GM23338 (cell line): ENCODE data around the gene DCAF6. TPM values are rescaled to one million over a fixed set of nuclear protein-coding genes. Genes with fewer than 3 reads are reported as not detected.

Source experiments
- ATAC-seq: fragments of 200-7000 bp; cut with Tn5 transposase; 3 replicates; pipeline ENCODE4 v1.9.1; 2020
- DNase-seq: peaks from one replicate; pipeline ENCODE4 v3.0.0-alpha.2; 2015; ENCODE audit warnings: low spot score
- H2AFZ ChIP-seq: fragments of 200-600 bp; sonication (generic); 2 replicates; pipeline ENCODE4 v1.8.0; 2016; ENCODE audit warnings: antibody characterized with exemption, mild to moderate bottlenecking, moderate library complexity
- H3F3A ChIP-seq: fragments of 200-600 bp; sonication (generic); replicated peaks from 2 replicates; pipeline ENCODE4 v1.8.0; 2017; ENCODE audit warnings: antibody characterized with exemption, mixed run types, low read depth
- H3K27ac ChIP-seq: fragments of 200-600 bp; sonication (generic); 2 replicates; pipeline ENCODE4 v1.6.1; 2016; ENCODE audit warnings: low read depth
- H3K27me3 ChIP-seq: fragments of 200-600 bp; sonication (generic); 2 replicates; pipeline ENCODE4 v1.8.0; 2016; ENCODE audit warnings: mild to moderate bottlenecking, mixed run types, moderate library complexity; ENCODE audit not compliant: insufficient read depth
- H3K36me3 ChIP-seq: fragments of 200-600 bp; sonication (generic); 2 replicates; pipeline ENCODE4 v1.8.0; 2016; ENCODE audit warnings: mild to moderate bottlenecking; ENCODE audit not compliant: insufficient read depth
- H3K4me1 ChIP-seq: fragments of 200-600 bp; sonication (generic); 2 replicates; pipeline ENCODE4 v1.8.0; 2016; ENCODE audit warnings: mild to moderate bottlenecking, moderate library complexity; ENCODE audit not compliant: insufficient read depth
- H3K4me2 ChIP-seq: fragments of 200-600 bp; sonication (generic); 2 replicates; pipeline ENCODE4 v1.7.1; 2017; ENCODE audit warnings: mixed run types
- H3K4me3 ChIP-seq: fragments of 200-600 bp; sonication (generic); 2 replicates; pipeline ENCODE4 v1.6.1; 2016; ENCODE audit warnings: mixed run types
- H3K79me2 ChIP-seq: fragments of 200-600 bp; sonication (generic); replicated peaks from 2 replicates; pipeline ENCODE4 v1.8.0; 2017; ENCODE audit warnings: mild to moderate bottlenecking; ENCODE audit not compliant: insufficient read depth
- H3K9me2 ChIP-seq: fragments of 200-600 bp; sonication (generic); 2 replicates; pipeline ENCODE4 v1.8.0; 2017; ENCODE audit not compliant: insufficient read depth
- H4K20me1 ChIP-seq: fragments of 200-600 bp; sonication (generic); replicated peaks from 2 replicates; pipeline ENCODE4 v1.8.0; 2017; ENCODE audit warnings: mild to moderate bottlenecking; ENCODE audit not compliant: insufficient read depth
- H3K27ac Mint-ChIP-seq: 2 replicates; pipeline ENCODE4 v1.8.0; 2020; ENCODE audit warnings: inconsistent platforms, mild to moderate bottlenecking, moderate library complexity, mixed read lengths
- H3K27me3 Mint-ChIP-seq: 3 replicates; pipeline ENCODE4 v1.8.0; 2022; ENCODE audit warnings: low read depth, mild to moderate bottlenecking, moderate library complexity, mixed read lengths, inconsistent platforms; ENCODE audit not compliant: insufficient read depth, poor library complexity
- H3K36me3 Mint-ChIP-seq: 3 replicates; pipeline ENCODE4 v1.8.0; 2021; ENCODE audit warnings: low read depth, mild to moderate bottlenecking, inconsistent platforms, moderate library complexity, mixed read lengths
- H3K4me1 Mint-ChIP-seq: 3 replicates; pipeline ENCODE4 v1.8.0; 2020; ENCODE audit warnings: mild to moderate bottlenecking, inconsistent platforms, mixed read lengths
- H3K4me3 Mint-ChIP-seq: 3 replicates; pipeline ENCODE4 v1.8.0; 2021; ENCODE audit warnings: moderate library complexity, mild to moderate bottlenecking, inconsistent platforms, mixed read lengths
- H3K9me3 Mint-ChIP-seq: 3 replicates; pipeline ENCODE4 v1.8.0; 2020; ENCODE audit warnings: moderate library complexity, mild to moderate bottlenecking, inconsistent platforms, mixed read lengths
- CREB1 ChIP-seq: fragments of 250-450 bp; sonication (Bioruptor Pico); IDR thresholded peaks from 2 replicates; pipeline ENCODE4 v1.5.0; 2020; ENCODE audit warnings: low read depth, mild to moderate bottlenecking, moderate library complexity
- EZH2 ChIP-seq: fragments of 200-600 bp; sonication (generic); IDR thresholded peaks from one replicate; pipeline ENCODE4 v1.8.0; 2017; ENCODE audit warnings: antibody characterized with exemption, mild to moderate bottlenecking, low read depth; ENCODE audit not compliant: unreplicated experiment
- EZH2phosphoT487 ChIP-seq: fragments of 200-600 bp; sonication (generic); IDR thresholded peaks from one replicate; pipeline ENCODE4 v1.8.1; 2018; ENCODE audit warnings: antibody characterized with exemption; ENCODE audit not compliant: unreplicated experiment
- JUNB ChIP-seq: IDR thresholded peaks from one replicate; pipeline ENCODE4 v1.6.1; 2016; ENCODE audit warnings: antibody characterized with exemption; ENCODE audit not compliant: unreplicated experiment
- NANOG ChIP-seq: IDR thresholded peaks from 2 replicates; pipeline ENCODE4 v1.6.1; 2016; ENCODE audit warnings: antibody characterized with exemption, borderline replicate concordance
- POLR2AphosphoS5 ChIP-seq: IDR thresholded peaks from 2 replicates; pipeline ENCODE4 v1.6.1; 2016; ENCODE audit warnings: antibody characterized with exemption, low read depth
- STAT1 ChIP-seq: IDR thresholded peaks from one replicate; pipeline ENCODE4 v1.6.1; 2016; ENCODE audit warnings: antibody characterized with exemption; ENCODE audit not compliant: unreplicated experiment
- ZNF114 ChIP-seq: fragments of 250-450 bp; sonication (Bioruptor Pico); IDR thresholded peaks from 2 replicates; pipeline ENCODE4 v1.5.0; 2020; ENCODE audit warnings: mild to moderate bottlenecking, moderate library complexity
- ZNF331 ChIP-seq: fragments of 250-450 bp; sonication (Bioruptor Pico); IDR thresholded peaks from 2 replicates; pipeline ENCODE4 v1.5.0; 2020; ENCODE audit warnings: low read depth, mild to moderate bottlenecking, moderate library complexity
- polyA plus RNA-seq: library from polyadenylated mRNA; unstranded; fragments of >200 nt; fragmentation: Nextera tagmentation; extraction: Ambion mirVana; gene quantifications from 2 replicates; pipeline ENCODE4 v1.2.1, GENCODE V29; 2016
- total RNA-seq: library from RNA; depleted of rRNA; stranded (reverse); fragments of >200 nt; shearing (Covaris generic); gene quantifications from 2 replicates; pipeline ENCODE4 v1.2.3, GENCODE V29; 2014
- TF ChIP-seq, protein P1 (sequence below), 2 experiments: fragments of 200-600 bp in 1 of 2; sonication (generic) in 1 of 2; conservative IDR thresholded peaks; 2 replicates each; pipeline versions ENCODE4 v1.5.1 to v1.6.1; 2016 to 2017; ENCODE audit warnings: antibody characterized with exemption in 2 of 2, low read depth in 2 of 2, mild to moderate bottlenecking in 2 of 2, moderate library complexity in 1 of 2
- TF ChIP-seq, protein P2 (sequence below): fragments of 250-450 bp; sonication (Bioruptor Pico); IDR thresholded peaks from 2 replicates; pipeline ENCODE4 v1.5.0; 2020; ENCODE audit warnings: mild to moderate bottlenecking, moderate library complexity
- TF ChIP-seq, protein P3 (sequence below): IDR thresholded peaks from 2 replicates; pipeline ENCODE4 v1.6.1; 2016; ENCODE audit warnings: antibody characterized with exemption
- TF ChIP-seq, protein P4 (sequence below): IDR thresholded peaks from one replicate; pipeline ENCODE4 v1.6.1; 2018; ENCODE audit warnings: antibody characterized with exemption; ENCODE audit not compliant: unreplicated experiment

The DCAF6 gene
- total and polyA plus RNA-seq, 2 experiments from 2014 or later, result 18.6 to 27.3 TPM

DNA sequence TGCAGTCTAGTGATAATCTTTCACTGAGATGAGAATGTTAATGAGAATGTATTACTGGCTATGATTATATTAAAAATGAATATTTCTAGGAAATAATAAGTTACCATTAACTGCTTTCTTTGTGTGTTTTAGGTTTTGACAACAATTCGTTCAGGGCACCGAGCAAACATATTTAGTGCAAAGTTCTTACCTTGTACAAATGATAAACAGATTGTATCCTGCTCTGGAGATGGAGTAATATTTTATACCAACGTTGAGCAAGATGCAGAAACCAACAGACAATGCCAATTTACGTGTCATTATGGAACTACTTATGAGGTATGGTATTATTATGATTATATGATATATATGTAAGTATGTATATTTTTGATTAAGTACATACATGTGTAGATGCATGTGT, 38.2 kb downstream of the DCAF6 start:
- Mint-ChIP-seq H3K27me3 (no peaks in the 10 kb centered on the region), H3K27ac (no peak overlapping the region), H3K9me3 (no peaks in the 10 kb centered on the region), H3K4me3 (no peak overlapping the region), H3K4me1 (no peaks in the 10 kb centered on the region), H3K36me3 (peaks cover 22% of the 10 kb centered on the region; the same call in 2 of the 3 replicates)
- no peak overlapping the region for H3K27ac ChIP-seq
- no peaks in the 10 kb centered on the region for H3K9me2 ChIP-seq
- DNase-seq (no peak), ATAC-seq (no peak)
- H3K4me3 ChIP-seq, result no peak overlapping the region
- no peaks in the 10 kb centered on the region for H3K27me3 ChIP-seq
- no peak overlapping the region for H3K4me2 ChIP-seq
- H3K79me2 ChIP-seq, result peaks cover 17% of the 10 kb centered on the region
- no peaks in the 10 kb centered on the region; the same call in 1 of the 2 replicates for H4K20me1 ChIP-seq
- H3F3A ChIP-seq, result no peaks in the 10 kb centered on the region
- peaks cover 17% of the 10 kb centered on the region; the same call in 1 of the 2 replicates for H3K36me3 ChIP-seq
- TF ChIP-seq POLR2AphosphoS5 (no peak), NANOG (no peak), CREB1 (CRISPR knock-in tag) (no peak), ZNF114 (CRISPR knock-in tag) (no peak), ZNF331 (CRISPR knock-in tag) (no peak), STAT1 (no peak), EZH2 (no peak), JUNB (no peak), EZH2phosphoT487 (no peak)
- TF ChIP-seq, protein P1, sequence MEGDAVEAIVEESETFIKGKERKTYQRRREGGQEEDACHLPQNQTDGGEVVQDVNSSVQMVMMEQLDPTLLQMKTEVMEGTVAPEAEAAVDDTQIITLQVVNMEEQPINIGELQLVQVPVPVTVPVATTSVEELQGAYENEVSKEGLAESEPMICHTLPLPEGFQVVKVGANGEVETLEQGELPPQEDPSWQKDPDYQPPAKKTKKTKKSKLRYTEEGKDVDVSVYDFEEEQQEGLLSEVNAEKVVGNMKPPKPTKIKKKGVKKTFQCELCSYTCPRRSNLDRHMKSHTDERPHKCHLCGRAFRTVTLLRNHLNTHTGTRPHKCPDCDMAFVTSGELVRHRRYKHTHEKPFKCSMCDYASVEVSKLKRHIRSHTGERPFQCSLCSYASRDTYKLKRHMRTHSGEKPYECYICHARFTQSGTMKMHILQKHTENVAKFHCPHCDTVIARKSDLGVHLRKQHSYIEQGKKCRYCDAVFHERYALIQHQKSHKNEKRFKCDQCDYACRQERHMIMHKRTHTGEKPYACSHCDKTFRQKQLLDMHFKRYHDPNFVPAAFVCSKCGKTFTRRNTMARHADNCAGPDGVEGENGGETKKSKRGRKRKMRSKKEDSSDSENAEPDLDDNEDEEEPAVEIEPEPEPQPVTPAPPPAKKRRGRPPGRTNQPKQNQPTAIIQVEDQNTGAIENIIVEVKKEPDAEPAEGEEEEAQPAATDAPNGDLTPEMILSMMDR (conservative IDR thresholded peaks at IDR 0.05; ENCODE audit: low read depth in 2 of 2), result no peak
- TF ChIP-seq, protein P2, sequence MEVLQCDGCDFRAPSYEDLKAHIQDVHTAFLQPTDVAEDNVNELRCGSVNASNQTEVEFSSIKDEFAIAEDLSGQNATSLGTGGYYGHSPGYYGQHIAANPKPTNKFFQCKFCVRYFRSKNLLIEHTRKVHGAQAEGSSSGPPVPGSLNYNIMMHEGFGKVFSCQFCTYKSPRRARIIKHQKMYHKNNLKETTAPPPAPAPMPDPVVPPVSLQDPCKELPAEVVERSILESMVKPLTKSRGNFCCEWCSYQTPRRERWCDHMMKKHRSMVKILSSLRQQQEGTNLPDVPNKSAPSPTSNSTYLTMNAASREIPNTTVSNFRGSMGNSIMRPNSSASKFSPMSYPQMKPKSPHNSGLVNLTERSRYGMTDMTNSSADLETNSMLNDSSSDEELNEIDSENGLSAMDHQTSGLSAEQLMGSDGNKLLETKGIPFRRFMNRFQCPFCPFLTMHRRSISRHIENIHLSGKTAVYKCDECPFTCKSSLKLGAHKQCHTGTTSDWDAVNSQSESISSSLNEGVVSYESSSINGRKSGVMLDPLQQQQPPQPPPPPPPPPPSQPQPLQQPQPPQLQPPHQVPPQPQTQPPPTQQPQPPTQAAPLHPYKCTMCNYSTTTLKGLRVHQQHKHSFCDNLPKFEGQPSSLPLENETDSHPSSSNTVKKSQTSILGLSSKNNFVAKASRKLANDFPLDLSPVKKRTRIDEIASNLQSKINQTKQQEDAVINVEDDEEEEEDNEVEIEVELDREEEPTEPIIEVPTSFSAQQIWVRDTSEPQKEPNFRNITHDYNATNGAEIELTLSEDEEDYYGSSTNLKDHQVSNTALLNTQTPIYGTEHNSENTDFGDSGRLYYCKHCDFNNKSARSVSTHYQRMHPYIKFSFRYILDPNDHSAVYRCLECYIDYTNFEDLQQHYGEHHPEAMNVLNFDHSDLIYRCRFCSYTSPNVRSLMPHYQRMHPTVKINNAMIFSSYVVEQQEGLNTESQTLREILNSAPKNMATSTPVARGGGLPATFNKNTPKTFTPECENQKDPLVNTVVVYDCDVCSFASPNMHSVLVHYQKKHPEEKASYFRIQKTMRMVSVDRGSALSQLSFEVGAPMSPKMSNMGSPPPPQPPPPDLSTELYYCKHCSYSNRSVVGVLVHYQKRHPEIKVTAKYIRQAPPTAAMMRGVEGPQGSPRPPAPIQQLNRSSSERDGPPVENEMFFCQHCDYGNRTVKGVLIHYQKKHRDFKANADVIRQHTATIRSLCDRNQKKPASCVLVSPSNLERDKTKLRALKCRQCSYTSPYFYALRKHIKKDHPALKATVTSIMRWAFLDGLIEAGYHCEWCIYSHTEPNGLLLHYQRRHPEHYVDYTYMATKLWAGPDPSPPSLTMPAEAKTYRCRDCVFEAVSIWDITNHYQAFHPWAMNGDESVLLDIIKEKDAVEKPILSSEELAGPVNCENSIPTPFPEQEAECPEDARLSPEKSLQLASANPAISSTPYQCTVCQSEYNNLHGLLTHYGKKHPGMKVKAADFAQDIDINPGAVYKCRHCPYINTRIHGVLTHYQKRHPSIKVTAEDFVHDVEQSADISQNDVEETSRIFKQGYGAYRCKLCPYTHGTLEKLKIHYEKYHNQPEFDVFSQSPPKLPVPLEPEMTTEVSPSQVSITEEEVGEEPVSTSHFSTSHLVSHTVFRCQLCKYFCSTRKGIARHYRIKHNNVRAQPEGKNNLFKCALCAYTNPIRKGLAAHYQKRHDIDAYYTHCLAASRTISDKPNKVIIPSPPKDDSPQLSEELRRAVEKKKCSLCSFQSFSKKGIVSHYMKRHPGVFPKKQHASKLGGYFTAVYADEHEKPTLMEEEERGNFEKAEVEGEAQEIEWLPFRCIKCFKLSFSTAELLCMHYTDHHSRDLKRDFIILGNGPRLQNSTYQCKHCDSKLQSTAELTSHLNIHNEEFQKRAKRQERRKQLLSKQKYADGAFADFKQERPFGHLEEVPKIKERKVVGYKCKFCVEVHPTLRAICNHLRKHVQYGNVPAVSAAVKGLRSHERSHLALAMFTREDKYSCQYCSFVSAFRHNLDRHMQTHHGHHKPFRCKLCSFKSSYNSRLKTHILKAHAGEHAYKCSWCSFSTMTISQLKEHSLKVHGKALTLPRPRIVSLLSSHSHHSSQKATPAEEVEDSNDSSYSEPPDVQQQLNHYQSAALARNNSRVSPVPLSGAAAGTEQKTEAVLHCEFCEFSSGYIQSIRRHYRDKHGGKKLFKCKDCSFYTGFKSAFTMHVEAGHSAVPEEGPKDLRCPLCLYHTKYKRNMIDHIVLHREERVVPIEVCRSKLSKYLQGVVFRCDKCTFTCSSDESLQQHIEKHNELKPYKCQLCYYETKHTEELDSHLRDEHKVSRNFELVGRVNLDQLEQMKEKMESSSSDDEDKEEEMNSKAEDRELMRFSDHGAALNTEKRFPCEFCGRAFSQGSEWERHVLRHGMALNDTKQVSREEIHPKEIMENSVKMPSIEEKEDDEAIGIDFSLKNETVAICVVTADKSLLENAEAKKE (CRISPR knock-in tag), result no peak
- TF ChIP-seq, protein P3, sequence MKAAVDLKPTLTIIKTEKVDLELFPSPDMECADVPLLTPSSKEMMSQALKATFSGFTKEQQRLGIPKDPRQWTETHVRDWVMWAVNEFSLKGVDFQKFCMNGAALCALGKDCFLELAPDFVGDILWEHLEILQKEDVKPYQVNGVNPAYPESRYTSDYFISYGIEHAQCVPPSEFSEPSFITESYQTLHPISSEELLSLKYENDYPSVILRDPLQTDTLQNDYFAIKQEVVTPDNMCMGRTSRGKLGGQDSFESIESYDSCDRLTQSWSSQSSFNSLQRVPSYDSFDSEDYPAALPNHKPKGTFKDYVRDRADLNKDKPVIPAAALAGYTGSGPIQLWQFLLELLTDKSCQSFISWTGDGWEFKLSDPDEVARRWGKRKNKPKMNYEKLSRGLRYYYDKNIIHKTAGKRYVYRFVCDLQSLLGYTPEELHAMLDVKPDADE, result no peak
- TF ChIP-seq, protein P4, sequence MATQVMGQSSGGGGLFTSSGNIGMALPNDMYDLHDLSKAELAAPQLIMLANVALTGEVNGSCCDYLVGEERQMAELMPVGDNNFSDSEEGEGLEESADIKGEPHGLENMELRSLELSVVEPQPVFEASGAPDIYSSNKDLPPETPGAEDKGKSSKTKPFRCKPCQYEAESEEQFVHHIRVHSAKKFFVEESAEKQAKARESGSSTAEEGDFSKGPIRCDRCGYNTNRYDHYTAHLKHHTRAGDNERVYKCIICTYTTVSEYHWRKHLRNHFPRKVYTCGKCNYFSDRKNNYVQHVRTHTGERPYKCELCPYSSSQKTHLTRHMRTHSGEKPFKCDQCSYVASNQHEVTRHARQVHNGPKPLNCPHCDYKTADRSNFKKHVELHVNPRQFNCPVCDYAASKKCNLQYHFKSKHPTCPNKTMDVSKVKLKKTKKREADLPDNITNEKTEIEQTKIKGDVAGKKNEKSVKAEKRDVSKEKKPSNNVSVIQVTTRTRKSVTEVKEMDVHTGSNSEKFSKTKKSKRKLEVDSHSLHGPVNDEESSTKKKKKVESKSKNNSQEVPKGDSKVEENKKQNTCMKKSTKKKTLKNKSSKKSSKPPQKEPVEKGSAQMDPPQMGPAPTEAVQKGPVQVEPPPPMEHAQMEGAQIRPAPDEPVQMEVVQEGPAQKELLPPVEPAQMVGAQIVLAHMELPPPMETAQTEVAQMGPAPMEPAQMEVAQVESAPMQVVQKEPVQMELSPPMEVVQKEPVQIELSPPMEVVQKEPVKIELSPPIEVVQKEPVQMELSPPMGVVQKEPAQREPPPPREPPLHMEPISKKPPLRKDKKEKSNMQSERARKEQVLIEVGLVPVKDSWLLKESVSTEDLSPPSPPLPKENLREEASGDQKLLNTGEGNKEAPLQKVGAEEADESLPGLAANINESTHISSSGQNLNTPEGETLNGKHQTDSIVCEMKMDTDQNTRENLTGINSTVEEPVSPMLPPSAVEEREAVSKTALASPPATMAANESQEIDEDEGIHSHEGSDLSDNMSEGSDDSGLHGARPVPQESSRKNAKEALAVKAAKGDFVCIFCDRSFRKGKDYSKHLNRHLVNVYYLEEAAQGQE, result no peak
- H3K4me1 ChIP-seq, result no peaks in the 10 kb centered on the region
- H2AFZ ChIP-seq, result no peak overlapping the region
